ENCODE data around the gene ZFYVE21. TPM values are rescaled to one million over a fixed set of nuclear protein-coding genes. Genes with fewer than 3 reads are reported as not detected.
A peak's percentile ranks its signal among the peaks of the same experiment; 100 is the strongest.

ZFYVE21 gene
- total RNA-seq, 6 experiments from 2014 or later = 20.9 to 35.2 (median 27.6) TPM

GRCh38 chr14:103680491-103681231 is 34.9 kb upstream of the ZFYVE21 start:
- peaks cover 22 to 98% (median 45%) of the 10 kb centered on the region in 4 donors for H3K36me3 ChIP-seq
- DNase-seq = no peak
- H3K9me3 ChIP-seq = no peaks in the 10 kb centered on the region
- no peaks in the 10 kb centered on the region for H3K27me3 ChIP-seq
- TF ChIP-seq CTCF (IDR thresholded peaks at IDR 0.05) (no peak), POLR2A (IDR thresholded peaks at IDR 0.05) (no peak)
- no peak overlapping the region for H3K4me3 ChIP-seq
- intact Hi-C loops (cut with DNase I) = no loop called here
- H3K27ac ChIP-seq = no peak overlapping the region
- no peak for ATAC-seq
- H3K4me1 ChIP-seq = no peaks in the 10 kb centered on the region
- WGBS (ENCODE audit: insufficient coverage, low coverage, low lambda C conversion rate, missing lambda C conversion rate) = 86% methylated on average over 15 of the region's 17 CpGs

GRCh38 chr14:103683139-103683538 is 32.5 kb upstream of the ZFYVE21 start:
- Histone ChIP-seq H3K36me3 (peaks cover 16 to 88% (median 39%) of the 10 kb centered on the region in 4 donors), H3K27ac (no peak overlapping the region), H3K27me3 (no peaks in the 10 kb centered on the region), H3K9me3 (no peaks in the 10 kb centered on the region), H3K4me3 (no peak overlapping the region), H3K4me1 (no peaks in the 10 kb centered on the region)
- WGBS (ENCODE audit: insufficient coverage, low coverage, low lambda C conversion rate, missing lambda C conversion rate) = 86% methylated on average over 13 of the region's 15 CpGs
- TF ChIP-seq CTCF (IDR thresholded peaks at IDR 0.05) (no peak), POLR2A (IDR thresholded peaks at IDR 0.05) (no peak)
- intact Hi-C loops (cut with DNase I) = no loop called here
- DNase-seq (no peak), ATAC-seq (no peak)

- Histone ChIP-seq H3K27ac (no peak overlapping the region), H3K4me1 (no peaks in the 10 kb centered on the region), H3K36me3 (peaks cover 16 to 82% (median 32%) of the 10 kb centered on the region in 4 donors), H3K4me3 (no peak overlapping the region), H3K27me3 (no peaks in the 10 kb centered on the region), H3K9me3 (no peaks in the 10 kb centered on the region)
- 80% methylated on average over 4 of the region's 6 CpGs for WGBS (ENCODE audit: insufficient coverage, low coverage, low lambda C conversion rate, missing lambda C conversion rate)
- no peak for TF ChIP-seq CTCF (IDR thresholded peaks at IDR 0.05)
- no peak for TF ChIP-seq POLR2A (IDR thresholded peaks at IDR 0.05)
- no peak for ATAC-seq
- intact Hi-C loops (cut with DNase I) = no loop called here
- DNase-seq = peak in 1 of 3 donors; percentile 35
These were observed 31.1 kb upstream of the ZFYVE21 start for GRCh38 chr14:103684471-103684870.

GRCh38 chr14:103684871-103685270 is 30.7 kb upstream of the ZFYVE21 start:
- H3K4me3 ChIP-seq = no peak overlapping the region
- 88% methylated on average over 15 of the region's 15 CpGs for WGBS (ENCODE audit: insufficient coverage, low coverage, low lambda C conversion rate, missing lambda C conversion rate)
- TF ChIP-seq CTCF (IDR thresholded peaks at IDR 0.05) (no peak), POLR2A (IDR thresholded peaks at IDR 0.05) (no peak)
- H3K27me3 ChIP-seq = no peaks in the 10 kb centered on the region
- H3K27ac ChIP-seq = no peak overlapping the region
- DNase-seq (no peak), ATAC-seq (no peak)
- peaks cover 16 to 79% (median 30%) of the 10 kb centered on the region in 4 donors for H3K36me3 ChIP-seq
- H3K9me3 ChIP-seq = no peaks in the 10 kb centered on the region
- intact Hi-C loops (cut with DNase I) = no loop called here
- no peaks in the 10 kb centered on the region for H3K4me1 ChIP-seq
